T-cell (primary cell): Measurements from ENCODE around the gene NEK7. TPM values are rescaled to one million over a fixed set of nuclear protein-coding genes. Genes with fewer than 3 reads are reported as not detected.
A peak's percentile ranks its signal among the peaks of the same experiment; 100 is the strongest.

Experiments
- ATAC-seq, 4 experiments: fragments of 200-7000 bp in 3 of 4; fragments of 150-1000 bp in 1 of 4; cut with Tn5 transposase; replicated peaks in 1 of 4; 1 replicate in 3 of 4; 2 replicates in 1 of 4; pipeline ENCODE4 v1.10.0; 2021; ENCODE audit warnings: moderate library complexity in 3 of 4, mild to moderate bottlenecking in 2 of 4, moderate number of reproducible peaks in 1 of 4
- CTCF ChIA-PET, 2 donors: fragments of 300-600 bp; sonication (Branson Sonifier 250); formaldehyde crosslinking; loops; one replicate each; lab custom pipeline; 2022; ENCODE audit warnings: antibody characterized with exemption in 2 of 2; lab: Charles Lee
- POLR2A ChIA-PET, 2 donors: fragments of 300-600 bp; sonication (Branson Sonifier 250); formaldehyde crosslinking; loops; one replicate each; lab custom pipeline; 2022; ENCODE audit warnings: antibody characterized with exemption in 2 of 2; lab: Charles Lee
- DNase-seq, 35 experiments: peaks; one replicate each; pipeline versions ENCODE4 v3.0.0 to v3.0.0-alpha.2; 2013 to 2023
- H3K27ac ChIP-seq: one replicate; pipeline ENCODE4 v1.5.1; 2013; ENCODE audit warnings: low read length
- H3K27me3 ChIP-seq, 2 experiments: replicated peaks in 1 of 2; 1 replicate in 1 of 2; 2 replicates in 1 of 2; pipeline versions ENCODE4 v1.6.1 to v1.7.0; 2013; ENCODE audit warnings: low read length in 1 of 2, mixed read lengths in 1 of 2; ENCODE audit not compliant: control insufficient read depth in 2 of 2, insufficient read depth in 2 of 2; ENCODE audit errors: extremely low read depth in 1 of 2
- H3K36me3 ChIP-seq, 2 donors: 1 replicate in 1 of 2; 2 replicates in 1 of 2; pipeline versions ENCODE4 v1.6.1 to v1.7.0; 2013; ENCODE audit warnings: low read length in 1 of 2; ENCODE audit not compliant: control insufficient read depth in 2 of 2, insufficient read depth in 1 of 2; ENCODE audit errors: extremely low read depth in 1 of 2
- H3K4me1 ChIP-seq, 2 experiments: 1 replicate in 1 of 2; 2 replicates in 1 of 2; pipeline versions ENCODE4 v1.6.1 to v1.7.0; 2013; ENCODE audit warnings: low read length in 2 of 2, mixed read lengths in 1 of 2; ENCODE audit not compliant: insufficient read depth in 2 of 2, control insufficient read depth in 1 of 2; ENCODE audit errors: extremely low read depth in 1 of 2
- H3K4me3 ChIP-seq, 2 donors: 1 replicate in 1 of 2; 2 replicates in 1 of 2; pipeline versions ENCODE4 v1.5.1 to v1.7.0; 2013; ENCODE audit warnings: mild to moderate bottlenecking in 2 of 2, low read length in 1 of 2, moderate library complexity in 1 of 2; ENCODE audit not compliant: control insufficient read depth in 1 of 2; ENCODE audit errors: extremely low read depth in 1 of 2
- H3K9me3 ChIP-seq: 2 replicates; pipeline ENCODE4 v1.7.0; 2013
- H3K27ac Mint-ChIP-seq, 2 donors: one replicate each; pipeline ENCODE4 v1.8.0; 2020 to 2021; ENCODE audit warnings: mild to moderate bottlenecking in 2 of 2, mixed read lengths in 2 of 2
- H3K27me3 Mint-ChIP-seq, 2 donors: one replicate each; pipeline ENCODE4 v1.8.0; 2021 to 2022; ENCODE audit warnings: mixed read lengths in 2 of 2
- H3K36me3 Mint-ChIP-seq: one replicate; pipeline ENCODE4 v1.8.0; 2021; ENCODE audit warnings: mixed read lengths
- H3K4me1 Mint-ChIP-seq, 3 donors: one replicate each; pipeline ENCODE4 v1.8.0; 2020 to 2022; ENCODE audit warnings: mixed read lengths in 3 of 3, mild to moderate bottlenecking in 1 of 3
- H3K4me3 Mint-ChIP-seq, 3 donors: one replicate each; pipeline ENCODE4 v1.8.0; 2020 to 2022; ENCODE audit warnings: mild to moderate bottlenecking in 3 of 3, mixed read lengths in 3 of 3, moderate library complexity in 3 of 3
- H3K9me3 Mint-ChIP-seq, 3 donors: one replicate each; pipeline ENCODE4 v1.8.0; 2020 to 2022; ENCODE audit warnings: mixed read lengths in 3 of 3
- WGBS: methylation state at CpG from one replicate; pipeline ENCODE4 v1.1.5; 2013; ENCODE audit warnings: missing lambda C conversion rate; ENCODE audit not compliant: insufficient coverage; 5-methylcytosine and 5-hydroxymethylcytosine counted together
- total RNA-seq, 35 experiments: library from RNA in 6 of 35; stranded (reverse) in 6 of 35; fragments of 120-200 nt in 1 of 35; gene quantifications; one replicate each; pipeline versions ENCODE4 v1.2.1 to v1.2.4 and lab custom pipeline; 2013 to 2026

Gene NEK7
- total RNA-seq, 5 donors from 2014 or later (not counting 1 experiment from before 2014, with no cell fraction given), result 31.8 to 75.4 (median 69.9) TPM

GRCh38 chr1:198157847-198158725 lies 1.3 kb downstream of the NEK7 start:
- Histone ChIP-seq H3K4me1 (peaks cover 14 to 27% of the 10 kb centered on the region in 2 experiments), H3K27me3 (no peaks in the 10 kb centered on the region), H3K9me3 (no peaks in the 10 kb centered on the region), H3K27ac (peak overlapping the region; percentile 88), H3K4me3 (peak overlapping the region; percentile 65 to 93), H3K36me3 (no peaks in the 10 kb centered on the region)
- Mint-ChIP-seq H3K27me3 (no peaks in the 10 kb centered on the region), H3K27ac (peak overlapping the region; percentile 99), H3K4me1 (peaks cover 43 to 61% (median 57%) of the 10 kb centered on the region in 3 donors), H3K4me3 (peak overlapping the region; percentile 95 to 98 (median 98)), H3K9me3 (no peaks in the 10 kb centered on the region), H3K36me3 (no peaks in the 10 kb centered on the region)
- CTCF ChIA-PET, result interaction anchor here (0.6 to 1.5 kb wide), 10 partner anchors 8 to 70 kb away, joined by 3 to 9 read pairs (median 3); no protein-coding TSS in a partner anchor
- 0% methylated on average over 9 of the region's 17 CpGs for WGBS
- DNase-seq (peak in 13 of 35 experiments; percentile 10 to 64 (median 21)), ATAC-seq (peak in 2 of 4 experiments; percentile 28 to 32)
- POLR2A ChIA-PET, result interaction anchor here (0.5 to 1.3 kb wide), 6 partner anchors 8 to 538 kb away, joined by 3 to 4 read pairs (median 4); no protein-coding TSS in a partner anchor

- ATAC-seq, result peak; percentile 71 to 79 (median 76)
- Mint-ChIP-seq H3K4me3 (peak overlapping the region; percentile 95 to 98 (median 98)), H3K27ac (peak overlapping the region; percentile 99), H3K4me1 (peaks cover 48 to 70% (median 63%) of the 10 kb centered on the region in 3 donors), H3K9me3 (no peaks in the 10 kb centered on the region), H3K36me3 (no peaks in the 10 kb centered on the region), H3K27me3 (no peaks in the 10 kb centered on the region)
- ChIA-PET POLR2A (interaction anchor here (0.6 to 1.3 kb wide), 6 partner anchors 7 to 450 kb away, joined by 3 to 4 read pairs (median 4); no protein-coding TSS in a partner anchor), CTCF (interaction anchor here (0.6 to 1.5 kb wide), 8 partner anchors 9 to 70 kb away, joined by 3 to 9 read pairs (median 3); no protein-coding TSS in a partner anchor)
- H3K27ac ChIP-seq, result peak overlapping the region; percentile 88
- H3K4me1 ChIP-seq, result peaks cover 18 to 34% of the 10 kb centered on the region in 2 experiments
- peak overlapping the region; percentile 65 to 93 for H3K4me3 ChIP-seq
- no peaks in the 10 kb centered on the region for H3K9me3 ChIP-seq
- DNase-seq, result peak; percentile 67 to 91 (median 81)
- 0% methylated on average over 21 of the region's 37 CpGs for whole genome bisulfite sequencing
- no peaks in the 10 kb centered on the region for H3K27me3 ChIP-seq
- no peaks in the 10 kb centered on the region for H3K36me3 ChIP-seq
Measured at GRCh38 chr1:198158735-198159589, 2.2 kb downstream of the NEK7 start.

- Histone ChIP-seq H3K9me3 (no peaks in the 10 kb centered on the region), H3K4me3 (no peak overlapping the region), H3K36me3 (no peaks in the 10 kb centered on the region), H3K4me1 (peaks cover 29 to 37% of the 10 kb centered on the region in 2 experiments), H3K27ac (peak overlapping the region; percentile 88), H3K27me3 (no peaks in the 10 kb centered on the region)
- CTCF ChIA-PET, result interaction anchor here in 1 of 2 donors (1.0 kb wide), 1 partner anchor 15 kb away, joined by 3 read pairs; no protein-coding TSS in a partner anchor
- peak overlapping the region; percentile 83 to 99 for H3K27ac Mint-ChIP-seq
- peaks cover 3% of the 10 kb centered on the region for H3K36me3 Mint-ChIP-seq
- peaks cover 60 to 79% (median 74%) of the 10 kb centered on the region in 3 donors for H3K4me1 Mint-ChIP-seq
- peak overlapping the region; percentile 15 to 95 (median 50) for H3K4me3 Mint-ChIP-seq
- WGBS, result 100% methylated on average over 1 of the region's 7 CpGs
- no peaks in the 10 kb centered on the region for H3K9me3 Mint-ChIP-seq
- ATAC-seq (no peak), DNase-seq (no peak)
- no peaks in the 10 kb centered on the region for H3K27me3 Mint-ChIP-seq
- POLR2A ChIA-PET, result interaction anchor here in 1 of 2 donors (0.5 kb wide), 1 partner anchor 13 kb away, joined by 3 read pairs; no protein-coding TSS in a partner anchor
Measured at GRCh38 chr1:198160222-198160621, 3.4 kb downstream of the NEK7 start.

GRCh38 chr1:198160946-198161614 lies 4.3 kb downstream of the NEK7 start:
- no peaks in the 10 kb centered on the region for H3K9me3 ChIP-seq
- Mint-ChIP-seq H3K36me3 (peaks cover 3% of the 10 kb centered on the region), H3K27me3 (no peaks in the 10 kb centered on the region), H3K27ac (peak overlapping the region; percentile 77 to 83), H3K4me1 (peaks cover 66 to 84% (median 80%) of the 10 kb centered on the region in 3 donors), H3K9me3 (no peaks in the 10 kb centered on the region), H3K4me3 (peak overlapping the region in 2 of 3 donors; percentile 31 to 95)
- H3K4me1 ChIP-seq, result peaks cover 36 to 44% of the 10 kb centered on the region in 2 experiments
- WGBS, result 100% methylated on average over 1 of the region's 4 CpGs
- no peak overlapping the region for H3K4me3 ChIP-seq
- no peaks in the 10 kb centered on the region for H3K27me3 ChIP-seq
- no peak for ATAC-seq
- CTCF ChIA-PET, result interaction anchor here in 1 of 2 donors (1.0 kb wide), 1 partner anchor 15 kb away, joined by 3 read pairs; no protein-coding TSS in a partner anchor
- POLR2A ChIA-PET, result interaction anchor here in 1 of 2 donors (0.5 kb wide), 1 partner anchor 12 kb away, joined by 3 read pairs; no protein-coding TSS in a partner anchor
- no peaks in the 10 kb centered on the region for H3K36me3 ChIP-seq
- no peak for DNase-seq
- peak overlapping the region; percentile 17 for H3K27ac ChIP-seq

- H3K4me1 Mint-ChIP-seq, result peaks cover 68 to 89% (median 84%) of the 10 kb centered on the region in 3 donors
- H3K27me3 Mint-ChIP-seq, result no peaks in the 10 kb centered on the region
- Histone ChIP-seq H3K36me3 (no peaks in the 10 kb centered on the region), H3K27me3 (no peaks in the 10 kb centered on the region), H3K9me3 (no peaks in the 10 kb centered on the region), H3K27ac (peak overlapping the region; percentile 55), H3K4me3 (no peak overlapping the region), H3K4me1 (peaks cover 42 to 50% of the 10 kb centered on the region in 2 experiments)
- ChIA-PET CTCF (no interaction called here), POLR2A (no interaction called here)
- no peak for DNase-seq
- peak overlapping the region in 2 of 3 donors; percentile 31 to 44 for H3K4me3 Mint-ChIP-seq
- ATAC-seq, result no peak
- H3K36me3 Mint-ChIP-seq, result peaks cover 3% of the 10 kb centered on the region
- WGBS, result no CpG with 5 or more reads among the region's 2 CpGs
- H3K27ac Mint-ChIP-seq, result peak overlapping the region; percentile 74 to 77
- no peaks in the 10 kb centered on the region for H3K9me3 Mint-ChIP-seq
Measured at GRCh38 chr1:198161718-198162090, 4.9 kb downstream of the NEK7 start.
